Natural killer cell (primary cell): Measurements from ENCODE around the gene NAV2. TPM values are rescaled to one million over a fixed set of nuclear protein-coding genes. Genes with fewer than 3 reads are reported as not detected.

Experiments
- ATAC-seq, 3 donors: fragments of 150-1000 bp in 2 of 3; fragments of 200-7000 bp in 1 of 3; cut with Tn5 transposase; 1 replicate in 1 of 3; 2 replicates in 2 of 3; pipeline ENCODE4 v1.10.0; 2021; ENCODE audit warnings: mild to moderate bottlenecking in 2 of 3, moderate library complexity in 2 of 3
- DNase-seq, 2 donors: peaks; one replicate each; pipeline versions ENCODE4 v3.0.0 to v3.0.0-alpha.2; 2013 to 2021; ENCODE audit warnings: mixed read lengths in 1 of 2
- H3K27ac ChIP-seq: one replicate; pipeline ENCODE4 v1.5.1; 2013; ENCODE audit warnings: mild to moderate bottlenecking, low read length
- H3K27me3 ChIP-seq: one replicate; pipeline ENCODE4 v1.6.1; 2013; ENCODE audit warnings: low read length; ENCODE audit not compliant: control insufficient read depth, insufficient read depth
- H3K36me3 ChIP-seq: one replicate; pipeline ENCODE4 v1.6.1; 2013; ENCODE audit warnings: low read length; ENCODE audit not compliant: control insufficient read depth, insufficient read depth
- H3K4me1 ChIP-seq: one replicate; pipeline ENCODE4 v1.6.1; 2013; ENCODE audit warnings: low read length; ENCODE audit not compliant: control insufficient read depth, insufficient read depth
- H3K4me3 ChIP-seq: one replicate; pipeline ENCODE4 v1.5.1; 2013; ENCODE audit warnings: low read length
- H3K9me3 ChIP-seq: one replicate; pipeline ENCODE4 v1.6.1; 2013; ENCODE audit warnings: low read length; ENCODE audit not compliant: control insufficient read depth, insufficient read depth
- H3K27ac Mint-ChIP-seq, 2 donors: one replicate each; pipeline ENCODE4 v1.8.0; 2022; ENCODE audit warnings: mild to moderate bottlenecking in 2 of 2, mixed read lengths in 2 of 2, moderate library complexity in 1 of 2
- H3K27me3 Mint-ChIP-seq, 2 donors: one replicate each; pipeline ENCODE4 v1.8.0; 2022; ENCODE audit warnings: low read depth in 2 of 2, mixed read lengths in 2 of 2
- H3K36me3 Mint-ChIP-seq: one replicate; pipeline ENCODE4 v1.8.0; 2022; ENCODE audit warnings: mixed read lengths
- H3K4me1 Mint-ChIP-seq, 2 donors: one replicate each; pipeline ENCODE4 v1.8.0; 2022; ENCODE audit warnings: mixed read lengths in 2 of 2
- H3K4me3 Mint-ChIP-seq: one replicate; pipeline ENCODE4 v1.8.0; 2022; ENCODE audit warnings: mild to moderate bottlenecking, moderate library complexity, mixed read lengths
- H3K9me3 Mint-ChIP-seq, 2 donors: one replicate each; pipeline ENCODE4 v1.8.0; 2022; ENCODE audit warnings: mixed read lengths in 2 of 2
- CTCF ChIP-seq: fragments of 200-600 bp; IDR thresholded peaks from one replicate; pipeline ENCODE4 v1.8.0; 2022; ENCODE audit warnings: antibody characterized with exemption
- WGBS: methylation state at CpG from one replicate; pipeline ENCODE4 v1.1.7; 2013; ENCODE audit warnings: missing lambda C conversion rate; ENCODE audit not compliant: insufficient coverage; 5-methylcytosine and 5-hydroxymethylcytosine counted together
- intact Hi-C: fragments of 100-400 bp; cut with micrococcal nuclease; formaldehyde crosslinking; loops from one replicate; pipeline ENCODE4 v1.14.2; 2022
- total RNA-seq, 4 donors: library from RNA; stranded (reverse); fragments of 120-200 nt in 1 of 4; gene quantifications; one replicate each; pipeline versions ENCODE4 v1.2.3 to v1.2.4, GENCODE V29; 2013 to 2022

NAV2 gene
- total RNA-seq, 3 donors from 2014 or later (not counting 1 experiment from before 2014, with no cell fraction given) = 0.14 to 1.6 (median 0.43) TPM

GRCh38 chr11:19992162-19992561, 279.5 kb downstream of the NAV2 start:
- Mint-ChIP-seq H3K4me1 (no peaks in the 10 kb centered on the region), H3K27ac (no peak overlapping the region), H3K4me3 (no peak overlapping the region), H3K9me3 (no peaks in the 10 kb centered on the region), H3K27me3 (peaks cover 18 to 19% of the 10 kb centered on the region in 2 donors), H3K36me3 (no peaks in the 10 kb centered on the region)
- no peak for TF ChIP-seq CTCF
- Histone ChIP-seq H3K4me1 (no peaks in the 10 kb centered on the region), H3K36me3 (no peaks in the 10 kb centered on the region), H3K27me3 (no peaks in the 10 kb centered on the region), H3K9me3 (no peaks in the 10 kb centered on the region), H3K4me3 (no peak overlapping the region), H3K27ac (no peak overlapping the region)
- intact Hi-C loops = no loop called here
- no peak for ATAC-seq
- no peak for DNase-seq

- H3K36me3 Mint-ChIP-seq = no peaks in the 10 kb centered on the region
- DNase-seq (no peak), ATAC-seq (no peak)
- Histone ChIP-seq H3K27me3 (no peaks in the 10 kb centered on the region), H3K9me3 (no peaks in the 10 kb centered on the region), H3K27ac (no peak overlapping the region), H3K36me3 (no peaks in the 10 kb centered on the region), H3K4me3 (no peak overlapping the region), H3K4me1 (no peaks in the 10 kb centered on the region)
- no peaks in the 10 kb centered on the region for H3K9me3 Mint-ChIP-seq
- no peak overlapping the region for H3K27ac Mint-ChIP-seq
- TF ChIP-seq CTCF = no peak
- H3K4me1 Mint-ChIP-seq = no peaks in the 10 kb centered on the region
- H3K27me3 Mint-ChIP-seq = peaks cover 10 to 15% of the 10 kb centered on the region in 2 donors
- no peak overlapping the region for H3K4me3 Mint-ChIP-seq
- intact Hi-C loops = no loop called here
Measured at GRCh38 chr11:19992998-19993397, 280.4 kb downstream of the NAV2 start.

GRCh38 chr11:19994672-19995071, 282.0 kb downstream of the NAV2 start:
- Mint-ChIP-seq H3K27ac (no peak overlapping the region), H3K9me3 (no peaks in the 10 kb centered on the region), H3K36me3 (no peaks in the 10 kb centered on the region), H3K27me3 (peaks cover 7 to 22% of the 10 kb centered on the region in 2 donors), H3K4me3 (no peak overlapping the region), H3K4me1 (peaks cover 3 to 8% of the 10 kb centered on the region in 2 donors)
- intact Hi-C loops = no loop called here
- ATAC-seq (no peak), DNase-seq (no peak)
- WGBS = 82% methylated on average over 2 of the region's 3 CpGs
- no peaks in the 10 kb centered on the region for H3K9me3 ChIP-seq
- H3K27me3 ChIP-seq = no peaks in the 10 kb centered on the region
- no peak for TF ChIP-seq CTCF
- H3K4me1 ChIP-seq = peaks cover 2% of the 10 kb centered on the region
- no peak overlapping the region for H3K4me3 ChIP-seq
- no peaks in the 10 kb centered on the region for H3K36me3 ChIP-seq
- no peak overlapping the region for H3K27ac ChIP-seq

- H3K27me3 Mint-ChIP-seq = peaks cover 7 to 22% of the 10 kb centered on the region in 2 donors
- no peaks in the 10 kb centered on the region for H3K9me3 Mint-ChIP-seq
- no peak overlapping the region for H3K4me3 Mint-ChIP-seq
- 88% methylated on average over 4 of the region's 4 CpGs for WGBS
- no peaks in the 10 kb centered on the region for H3K36me3 ChIP-seq
- no peak for TF ChIP-seq CTCF
- no peaks in the 10 kb centered on the region for H3K9me3 ChIP-seq
- ATAC-seq (no peak), DNase-seq (no peak)
- no peaks in the 10 kb centered on the region for H3K27me3 ChIP-seq
- H3K4me3 ChIP-seq = no peak overlapping the region
- peaks cover 6% of the 10 kb centered on the region for H3K4me1 ChIP-seq
- no peaks in the 10 kb centered on the region for H3K36me3 Mint-ChIP-seq
- H3K4me1 Mint-ChIP-seq = peaks cover 8 to 12% of the 10 kb centered on the region in 2 donors
- no peak overlapping the region for H3K27ac ChIP-seq
- H3K27ac Mint-ChIP-seq = no peak overlapping the region
- intact Hi-C loops = no loop called here
Measured at GRCh38 chr11:19995145-19995544, 282.5 kb downstream of the NAV2 start.
